Common myeloid progenitor, CD34-positive (primary cell): ENCODE data around the gene EPHB1.

ENCODE experiments used
- CTCF ChIA-PET: fragments of 350-600 bp; sonication (Branson Sonifier 250); formaldehyde crosslinking; loops from one replicate; lab custom pipeline; 2021; ENCODE audit warnings: antibody characterized with exemption; lab: Charles Lee
- POLR2A ChIA-PET: fragments of 350-600 bp; sonication (Branson Sonifier 250); formaldehyde crosslinking; loops from one replicate; lab custom pipeline; 2021; ENCODE audit warnings: antibody characterized with exemption; lab: Charles Lee
- DNase-seq, 3 donors: peaks; one replicate each; pipeline versions ENCODE4 v3.0.0 to v3.0.0-alpha.2; 2013
- H3K27ac ChIP-seq, 2 experiments: 1 replicate in 1 of 2; 2 replicates in 1 of 2; pipeline ENCODE4 v1.7.0; 2013; ENCODE audit warnings: inconsistent platforms in 2 of 2, low read length in 2 of 2, mild to moderate bottlenecking in 2 of 2, low read depth in 1 of 2, moderate library complexity in 1 of 2; ENCODE audit not compliant: severe bottlenecking in 2 of 2, insufficient read depth in 1 of 2, poor library complexity in 1 of 2
- H3K27me3 ChIP-seq, 5 experiments: replicated peaks in 2 of 5; 1 replicate in 3 of 5; 2 replicates in 2 of 5; pipeline versions ENCODE4 v1.6.1 to v1.7.0; 2013; ENCODE audit warnings: low read length in 4 of 5, mild to moderate bottlenecking in 2 of 5, moderate library complexity in 2 of 5, inconsistent platforms in 1 of 5; ENCODE audit not compliant: insufficient read depth in 5 of 5, control insufficient read depth in 4 of 5
- H3K36me3 ChIP-seq, 4 experiments: 1 replicate in 2 of 4; 2 replicates in 2 of 4; pipeline versions ENCODE4 v1.6.1 to v1.7.0; 2013; ENCODE audit warnings: low read length in 3 of 4, control low read depth in 1 of 4, mild to moderate bottlenecking in 1 of 4; ENCODE audit not compliant: control insufficient read depth in 4 of 4, insufficient read depth in 4 of 4
- H3K4me1 ChIP-seq, 4 experiments: 1 replicate in 3 of 4; 2 replicates in 1 of 4; pipeline versions ENCODE4 v1.6.1 to v1.7.1; 2013; ENCODE audit warnings: low read length in 3 of 4, mild to moderate bottlenecking in 3 of 4, control low read depth in 1 of 4, inconsistent platforms in 1 of 4, moderate library complexity in 1 of 4; ENCODE audit not compliant: control insufficient read depth in 4 of 4, insufficient read depth in 4 of 4; ENCODE audit errors: control extremely low read depth in 1 of 4
- H3K4me3 ChIP-seq, 7 experiments: 1 replicate in 4 of 7; 2 replicates in 3 of 7; pipeline versions ENCODE4 v1.5.1 to v1.7.0; 2013; ENCODE audit warnings: mild to moderate bottlenecking in 7 of 7, low read length in 6 of 7, moderate library complexity in 6 of 7, inconsistent platforms in 2 of 7, low read depth in 2 of 7, control low read depth in 1 of 7; ENCODE audit not compliant: insufficient read depth in 4 of 7, control insufficient read depth in 1 of 7; ENCODE audit errors: extremely low read depth in 1 of 7
- H3K9me3 ChIP-seq, 5 experiments: 1 replicate in 4 of 5; 2 replicates in 1 of 5; pipeline versions ENCODE4 v1.6.1 to v1.7.1; 2013; ENCODE audit warnings: low read length in 4 of 5, mild to moderate bottlenecking in 2 of 5, inconsistent platforms in 1 of 5, low read depth in 1 of 5, moderate library complexity in 1 of 5; ENCODE audit not compliant: control insufficient read depth in 4 of 5, insufficient read depth in 2 of 5; ENCODE audit errors: control extremely low read depth in 1 of 5
- WGBS: methylation state at CpG from one replicate; pipeline ENCODE4 v1.1.5; 2013; ENCODE audit not compliant: insufficient coverage; 5-methylcytosine and 5-hydroxymethylcytosine counted together

Gene EPHB1

GRCh38 chr3:135304378-135304777 lies 509.3 kb downstream of the EPHB1 start:
- Histone ChIP-seq H3K4me1 (no peaks in the 10 kb centered on the region), H3K27me3 (no peaks in the 10 kb centered on the region), H3K36me3 (no peaks in the 10 kb centered on the region), H3K9me3 (peaks cover 0 to 4% (median 0%) of the 10 kb centered on the region in 5 experiments), H3K27ac (no peak overlapping the region), H3K4me3 (no peak overlapping the region)
- WGBS, result no CpG with 5 or more reads among the region's 1 CpG
- no peak for DNase-seq
- CTCF ChIA-PET, result no interaction called here
- POLR2A ChIA-PET, result no interaction called here
